Hematopoietic multipotent progenitor cell (in vitro differentiated cells): Measurements from ENCODE around the gene TCEA3. TPM values are rescaled to one million over a fixed set of nuclear protein-coding genes. Genes with fewer than 3 reads are reported as not detected.

Experiments
- DNase-seq, 3 donors: peaks; one replicate each; pipeline ENCODE4 v3.0.0-alpha.2; 2011 to 2015; ENCODE audit warnings: low read depth in 2 of 3, low spot score in 2 of 3
- total RNA-seq: library from RNA; depleted of rRNA; stranded (reverse); fragments of >200 nt; gene quantifications from one replicate; pipeline ENCODE4 v1.2.3, GENCODE V29; 2012

TCEA3 gene
- total RNA-seq: not detected

GRCh38 chr1:23424293-23425192 is at the start of gene TCEA3:
TCEA3 (minus strand) TSS chr1:23424748; CDS start chr1:23424633, 115 bp downstream.
- no peak for DNase-seq

- DNase-seq: no peak
Measured at GRCh38 chr1:23473037-23473800, 48.7 kb upstream of the TCEA3 start.

GRCh38 chr1:23472351-23473036 is 47.9 kb upstream of the TCEA3 start:
- no peak for DNase-seq

GRCh38 chr1:23471473-23472075 is 47.0 kb upstream of the TCEA3 start:
- DNase-seq: no peak

- no peak for DNase-seq
Measured at GRCh38 chr1:23470282-23471070, 45.9 kb upstream of the TCEA3 start.

- DNase-seq: no peak
Measured at GRCh38 chr1:23469372-23469982, 44.9 kb upstream of the TCEA3 start.

- DNase-seq: no peak
Measured at GRCh38 chr1:23466423-23466989, 42.0 kb upstream of the TCEA3 start.

GRCh38 chr1:23463286-23463685 is 38.7 kb upstream of the TCEA3 start:
- DNase-seq: no peak

GRCh38 chr1:23462766-23463165 is 38.2 kb upstream of the TCEA3 start:
- DNase-seq: no peak

- no peak for DNase-seq
Measured at GRCh38 chr1:23461050-23461449, 36.5 kb upstream of the TCEA3 start.

GRCh38 chr1:23460519-23460918 is 36.0 kb upstream of the TCEA3 start:
- no peak for DNase-seq

- peak in 1 of 3 donors; percentile 29 for DNase-seq
Measured at GRCh38 chr1:23459338-23459757, 34.8 kb upstream of the TCEA3 start.

GRCh38 chr1:23456226-23456625 is 31.7 kb upstream of the TCEA3 start:
- DNase-seq: no peak

- DNase-seq: no peak
Measured at GRCh38 chr1:23453455-23454000, 29.0 kb upstream of the TCEA3 start.

GRCh38 chr1:23452011-23452411 is 27.5 kb upstream of the TCEA3 start:
- DNase-seq: peak in 2 of 3 donors; percentile 55 to 82

- DNase-seq: no peak
Measured at GRCh38 chr1:23451441-23451840, 26.9 kb upstream of the TCEA3 start.

GRCh38 chr1:23450894-23451293 is 26.3 kb upstream of the TCEA3 start:
- no peak for DNase-seq

- no peak for DNase-seq
Measured at GRCh38 chr1:23449958-23450357, 25.4 kb upstream of the TCEA3 start.

- DNase-seq: no peak
Measured at GRCh38 chr1:23449306-23449705, 24.8 kb upstream of the TCEA3 start.
